ENCODE data around the gene DLEU7.

DNA sequence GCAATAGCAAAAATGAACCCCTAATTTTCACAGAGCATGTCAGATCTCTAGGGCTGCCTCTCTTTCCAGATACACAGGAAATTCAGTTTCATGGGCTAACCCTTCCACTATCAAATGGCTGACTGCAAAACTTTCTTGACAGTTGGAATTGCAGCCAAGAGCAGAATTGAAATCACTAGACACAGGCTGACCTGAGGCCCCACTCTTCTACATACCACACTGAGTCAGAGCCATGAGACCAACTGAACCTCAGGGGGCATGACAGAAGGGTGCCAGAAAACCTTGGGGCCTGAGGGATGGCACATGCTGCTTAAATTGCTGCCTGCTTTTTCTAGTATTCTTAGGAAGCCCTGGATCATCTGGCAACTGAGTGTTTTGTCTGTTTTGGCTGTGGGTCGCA lies 1.7 kb upstream of the DLEU7 start:
- TF ChIP-seq, protein P1, sequence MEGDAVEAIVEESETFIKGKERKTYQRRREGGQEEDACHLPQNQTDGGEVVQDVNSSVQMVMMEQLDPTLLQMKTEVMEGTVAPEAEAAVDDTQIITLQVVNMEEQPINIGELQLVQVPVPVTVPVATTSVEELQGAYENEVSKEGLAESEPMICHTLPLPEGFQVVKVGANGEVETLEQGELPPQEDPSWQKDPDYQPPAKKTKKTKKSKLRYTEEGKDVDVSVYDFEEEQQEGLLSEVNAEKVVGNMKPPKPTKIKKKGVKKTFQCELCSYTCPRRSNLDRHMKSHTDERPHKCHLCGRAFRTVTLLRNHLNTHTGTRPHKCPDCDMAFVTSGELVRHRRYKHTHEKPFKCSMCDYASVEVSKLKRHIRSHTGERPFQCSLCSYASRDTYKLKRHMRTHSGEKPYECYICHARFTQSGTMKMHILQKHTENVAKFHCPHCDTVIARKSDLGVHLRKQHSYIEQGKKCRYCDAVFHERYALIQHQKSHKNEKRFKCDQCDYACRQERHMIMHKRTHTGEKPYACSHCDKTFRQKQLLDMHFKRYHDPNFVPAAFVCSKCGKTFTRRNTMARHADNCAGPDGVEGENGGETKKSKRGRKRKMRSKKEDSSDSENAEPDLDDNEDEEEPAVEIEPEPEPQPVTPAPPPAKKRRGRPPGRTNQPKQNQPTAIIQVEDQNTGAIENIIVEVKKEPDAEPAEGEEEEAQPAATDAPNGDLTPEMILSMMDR (IDR thresholded peaks at IDR 0.05; ENCODE audit: insufficient read depth, low read depth, low read length), result no peak
- TF ChIP-seq EZH2 (IDR thresholded peaks at IDR 0.05; ENCODE audit: insufficient read depth, low read length), result no peak

Data from astrocyte (in vitro differentiated cells and primary cell).